Mucosa of gallbladder (tissue), 1 donor: Measurements from ENCODE around the gene REELD1. TPM values are rescaled to one million over a fixed set of nuclear protein-coding genes. Genes with fewer than 3 reads are reported as not detected.

Experiments
- DNase-seq: peaks from one replicate; pipeline ENCODE4 v3.0.0-alpha.2; 2020; ENCODE audit warnings: low spot score
- total RNA-seq: library from RNA; stranded (reverse); gene quantifications from one replicate; pipeline ENCODE4 v1.2.1, GENCODE V29; 2021
- donor health status: DM: no; HTN: no; CAD: no.

REELD1 gene
- total RNA-seq = 0.43 TPM

- DNase-seq = no peak
These were observed at the start of gene REELD1 for GRCh38 chr4:146214238-146214637. TSS of gene REELD1 (plus strand) at chr4:146214538. CDS start at chr4:146216953, 2,415 bp downstream.

- no peak for DNase-seq
These were observed 49.1 kb upstream of the REELD1 start for GRCh38 chr4:146165221-146165620.

GRCh38 chr4:146165840-146166239 lies 48.5 kb upstream of the REELD1 start:
- DNase-seq = no peak

GRCh38 chr4:146170149-146170548 lies 44.2 kb upstream of the REELD1 start:
- no peak for DNase-seq

- peak; percentile 89 for DNase-seq
These were observed 38.5 kb upstream of the REELD1 start, which contains the start of gene LSM6 for GRCh38 chr4:146175541-146176453. TSS of gene LSM6 (plus strand) at chr4:146175718. CDS start at chr4:146182922, 7,204 bp downstream.

GRCh38 chr4:146176891-146177290 lies 37.4 kb upstream of the REELD1 start:
- no peak for DNase-seq

GRCh38 chr4:146178126-146178525 lies 36.2 kb upstream of the REELD1 start:
- no peak for DNase-seq

- DNase-seq = no peak
These were observed 34.5 kb upstream of the REELD1 start for GRCh38 chr4:146179784-146180370.

- DNase-seq = no peak
These were observed 31.9 kb upstream of the REELD1 start for GRCh38 chr4:146182443-146182842.

GRCh38 chr4:146183209-146183608 lies 31.1 kb upstream of the REELD1 start:
- no peak for DNase-seq

GRCh38 chr4:146186041-146186440 lies 28.3 kb upstream of the REELD1 start:
- DNase-seq = no peak

- DNase-seq = no peak
These were observed 27.7 kb upstream of the REELD1 start for GRCh38 chr4:146186596-146186995.

GRCh38 chr4:146190456-146190855 lies 23.9 kb upstream of the REELD1 start:
- no peak for DNase-seq

GRCh38 chr4:146191766-146192458 lies 22.4 kb upstream of the REELD1 start:
- peak; percentile 57 for DNase-seq

- DNase-seq = no peak
These were observed 20.7 kb upstream of the REELD1 start for GRCh38 chr4:146193628-146194027.

GRCh38 chr4:146194212-146194611 lies 20.1 kb upstream of the REELD1 start:
- DNase-seq = no peak

- DNase-seq = no peak
These were observed 11.7 kb upstream of the REELD1 start for GRCh38 chr4:146202665-146203064.

- no peak for DNase-seq
These were observed 6.9 kb upstream of the REELD1 start for GRCh38 chr4:146207410-146207809.

- DNase-seq = no peak
These were observed 3.4 kb upstream of the REELD1 start for GRCh38 chr4:146210890-146211289.

- DNase-seq = no peak
These were observed 2.9 kb upstream of the REELD1 start for GRCh38 chr4:146211440-146211839.

GRCh38 chr4:146212781-146213180 lies 1.6 kb upstream of the REELD1 start:
- DNase-seq = no peak

- no peak for DNase-seq
These were observed 8.0 kb downstream of the REELD1 start for GRCh38 chr4:146222313-146222712.
